ENCODE results near the gene CORIN. TPM values are rescaled to one million over a fixed set of nuclear protein-coding genes. Genes with fewer than 3 reads are reported as not detected.

CORIN gene
- total and polyA plus RNA-seq, 2 of the 13 experiments (the other 11 are each of a cell fraction or from before 2014, with no cell fraction given): 0.84 to 1.2 TPM

DNA sequence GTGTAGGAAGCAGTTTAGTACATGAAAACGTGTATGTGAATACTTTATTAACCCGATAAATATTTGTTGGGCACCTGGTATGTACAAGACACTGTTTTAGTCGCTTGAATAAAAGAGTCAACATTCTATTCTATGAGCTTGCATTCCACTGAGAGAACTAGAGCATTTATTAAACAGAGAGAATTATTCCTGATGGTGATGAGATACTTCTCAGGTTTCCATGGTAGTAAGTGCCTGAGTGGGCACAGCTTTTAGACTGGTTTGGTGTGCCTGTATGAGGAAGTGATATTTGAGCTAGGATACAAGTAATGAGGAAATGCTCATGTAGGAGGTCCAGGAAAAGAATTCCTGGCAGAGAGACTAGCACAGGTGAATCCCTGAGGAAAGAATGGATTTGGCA lies 258.6 kb downstream of the CORIN start (continued):
- TF ChIP-seq, protein P1, sequence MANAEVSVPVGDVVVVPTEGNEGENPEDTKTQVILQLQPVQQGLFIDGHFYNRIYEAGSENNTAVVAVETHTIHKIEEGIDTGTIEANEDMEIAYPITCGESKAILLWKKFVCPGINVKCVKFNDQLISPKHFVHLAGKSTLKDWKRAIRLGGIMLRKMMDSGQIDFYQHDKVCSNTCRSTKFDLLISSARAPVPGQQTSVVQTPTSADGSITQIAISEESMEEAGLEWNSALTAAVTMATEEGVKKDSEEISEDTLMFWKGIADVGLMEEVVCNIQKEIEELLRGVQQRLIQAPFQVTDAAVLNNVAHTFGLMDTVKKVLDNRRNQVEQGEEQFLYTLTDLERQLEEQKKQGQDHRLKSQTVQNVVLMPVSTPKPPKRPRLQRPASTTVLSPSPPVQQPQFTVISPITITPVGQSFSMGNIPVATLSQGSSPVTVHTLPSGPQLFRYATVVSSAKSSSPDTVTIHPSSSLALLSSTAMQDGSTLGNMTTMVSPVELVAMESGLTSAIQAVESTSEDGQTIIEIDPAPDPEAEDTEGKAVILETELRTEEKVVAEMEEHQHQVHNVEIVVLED (CRISPR knock-in tag; IDR thresholded peaks at IDR 0.05; ENCODE audit: borderline replicate concordance): no peak
- TF ChIP-seq, protein P2, sequence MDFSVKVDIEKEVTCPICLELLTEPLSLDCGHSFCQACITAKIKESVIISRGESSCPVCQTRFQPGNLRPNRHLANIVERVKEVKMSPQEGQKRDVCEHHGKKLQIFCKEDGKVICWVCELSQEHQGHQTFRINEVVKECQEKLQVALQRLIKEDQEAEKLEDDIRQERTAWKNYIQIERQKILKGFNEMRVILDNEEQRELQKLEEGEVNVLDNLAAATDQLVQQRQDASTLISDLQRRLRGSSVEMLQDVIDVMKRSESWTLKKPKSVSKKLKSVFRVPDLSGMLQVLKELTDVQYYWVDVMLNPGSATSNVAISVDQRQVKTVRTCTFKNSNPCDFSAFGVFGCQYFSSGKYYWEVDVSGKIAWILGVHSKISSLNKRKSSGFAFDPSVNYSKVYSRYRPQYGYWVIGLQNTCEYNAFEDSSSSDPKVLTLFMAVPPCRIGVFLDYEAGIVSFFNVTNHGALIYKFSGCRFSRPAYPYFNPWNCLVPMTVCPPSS (IDR thresholded peaks at IDR 0.05): no peak
- TF ChIP-seq, protein P3, sequence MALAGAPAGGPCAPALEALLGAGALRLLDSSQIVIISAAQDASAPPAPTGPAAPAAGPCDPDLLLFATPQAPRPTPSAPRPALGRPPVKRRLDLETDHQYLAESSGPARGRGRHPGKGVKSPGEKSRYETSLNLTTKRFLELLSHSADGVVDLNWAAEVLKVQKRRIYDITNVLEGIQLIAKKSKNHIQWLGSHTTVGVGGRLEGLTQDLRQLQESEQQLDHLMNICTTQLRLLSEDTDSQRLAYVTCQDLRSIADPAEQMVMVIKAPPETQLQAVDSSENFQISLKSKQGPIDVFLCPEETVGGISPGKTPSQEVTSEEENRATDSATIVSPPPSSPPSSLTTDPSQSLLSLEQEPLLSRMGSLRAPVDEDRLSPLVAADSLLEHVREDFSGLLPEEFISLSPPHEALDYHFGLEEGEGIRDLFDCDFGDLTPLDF (CRISPR knock-in tag; IDR thresholded peaks at IDR 0.05): no peak
- TF ChIP-seq ZNF75D (CRISPR knock-in tag; IDR thresholded peaks at IDR 0.05; ENCODE audit: borderline replicate concordance) (no peak), ZNF879 (CRISPR knock-in tag; IDR thresholded peaks at IDR 0.05) (no peak), ZNF205 (CRISPR knock-in tag; IDR thresholded peaks at IDR 0.05) (no peak), ZNF546 (CRISPR knock-in tag; conservative IDR thresholded peaks at IDR 0.05) (no peak)
- TF ChIP-seq, protein P4, sequence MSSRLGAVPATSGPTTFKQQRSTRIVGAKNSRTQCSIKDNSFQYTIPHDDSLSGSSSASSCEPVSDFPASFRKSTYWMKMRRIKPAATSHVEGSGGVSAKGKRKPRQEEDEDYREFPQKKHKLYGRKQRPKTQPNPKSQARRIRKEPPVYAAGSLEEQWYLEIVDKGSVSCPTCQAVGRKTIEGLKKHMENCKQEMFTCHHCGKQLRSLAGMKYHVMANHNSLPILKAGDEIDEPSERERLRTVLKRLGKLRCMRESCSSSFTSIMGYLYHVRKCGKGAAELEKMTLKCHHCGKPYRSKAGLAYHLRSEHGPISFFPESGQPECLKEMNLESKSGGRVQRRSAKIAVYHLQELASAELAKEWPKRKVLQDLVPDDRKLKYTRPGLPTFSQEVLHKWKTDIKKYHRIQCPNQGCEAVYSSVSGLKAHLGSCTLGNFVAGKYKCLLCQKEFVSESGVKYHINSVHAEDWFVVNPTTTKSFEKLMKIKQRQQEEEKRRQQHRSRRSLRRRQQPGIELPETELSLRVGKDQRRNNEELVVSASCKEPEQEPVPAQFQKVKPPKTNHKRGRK (CRISPR knock-in tag; IDR thresholded peaks at IDR 0.05): no peak

Measured in HepG2 (cell line).